A549 (cell line): ENCODE results near the gene CFAP157. TPM values are rescaled to one million over a fixed set of nuclear protein-coding genes. Genes with fewer than 3 reads are reported as not detected.
A peak's percentile ranks its signal among the peaks of the same experiment; 100 is the strongest.

ENCODE experiments used
- ATAC-seq, 2 experiments: fragments of 200-7000 bp in 1 of 2; fragments of >200 bp in 1 of 2; cut with Nextera tagmentation in 1 of 2; cut with Tn5 transposase in 1 of 2; 3 replicates each; pipeline versions ENCODE4 v1.8.0 to v1.9.1; 2018 to 2020; ENCODE audit warnings: mild to moderate bottlenecking in 1 of 2, moderate library complexity in 1 of 2
- CTCF ChIA-PET: fragments of 300-600 bp; sonication (Branson Sonifier 250); formaldehyde crosslinking; extraction: SDS; loops from one replicate; lab custom pipeline; 2021; ENCODE audit warnings: antibody characterized with exemption, inconsistent platforms; lab: Yijun Ruan, JAX
- POLR2A ChIA-PET: fragments of 350-600 bp; formaldehyde crosslinking; extraction: SDS; loops from one replicate; lab custom pipeline; 2021; ENCODE audit warnings: antibody characterized with exemption, inconsistent platforms; lab: Yijun Ruan, JAX
- DNase-seq, 2 experiments: peaks; one replicate each; pipeline versions ENCODE4 v3.0.0 to v3.0.0-alpha.2; 2011 to 2016; ENCODE audit warnings: low read depth in 1 of 2, low spot score in 1 of 2
- FAIRE-seq: peaks from 2 replicates; lab custom pipeline; 2011; peaks lifted over from hg19 to GRCh38; lab: Jason Lieb, UNC
- H3K27ac ChIP-seq, 2 experiments: fragments of >200 bp; sonication (Bioruptor Twin); formaldehyde crosslinking; 3 replicates each; pipeline ENCODE4 v1.5.1; 2016 to 2017
- H3K4me1 ChIP-seq: fragments of >200 bp; sonication (Bioruptor Twin); formaldehyde crosslinking; 3 replicates; pipeline ENCODE4 v1.6.1; 2016
- H3K4me2 ChIP-seq: fragments of >200 bp; sonication (Bioruptor Twin); formaldehyde crosslinking; 3 replicates; pipeline ENCODE4 v1.6.1; 2016
- H3K4me3 ChIP-seq: fragments of >200 bp; sonication (Bioruptor Twin); formaldehyde crosslinking; 3 replicates; pipeline ENCODE4 v1.5.1; 2016
- H3K9me3 ChIP-seq: fragments of >200 bp; sonication (Bioruptor Twin); formaldehyde crosslinking; 3 replicates; pipeline ENCODE4 v1.6.1; 2016
- EP300 ChIP-seq, 2 experiments: fragments of >200 bp; sonication (Bioruptor Twin); formaldehyde crosslinking; IDR thresholded peaks; 2 replicates in 1 of 2; 3 replicates in 1 of 2; pipeline ENCODE4 v1.6.1; 2016 to 2017
- ESRRA ChIP-seq: fragments of 150-350 bp; IDR thresholded peaks from 2 replicates; pipeline ENCODE4 v1.6.1; 2014; ENCODE audit warnings: mild to moderate bottlenecking, low read length, borderline replicate concordance
- HDAC2 ChIP-seq: fragments of 200-600 bp; sonication (generic); IDR thresholded peaks from 2 replicates; pipeline ENCODE4 v1.6.1; 2016
- JUN ChIP-seq, 2 experiments: fragments of >200 bp; sonication (Bioruptor Twin); formaldehyde crosslinking; IDR thresholded peaks; 2 replicates in 1 of 2; 3 replicates in 1 of 2; pipeline ENCODE4 v1.6.1; 2016 to 2017
- JUNB ChIP-seq: fragments of >200 bp; sonication (Bioruptor Twin); formaldehyde crosslinking; IDR thresholded peaks from 2 replicates; pipeline ENCODE4 v1.6.1; 2016
- KDM1A ChIP-seq: fragments of 200-600 bp; sonication (generic); IDR thresholded peaks from 2 replicates; pipeline ENCODE4 v1.6.1; 2016; ENCODE audit warnings: low read depth, mild to moderate bottlenecking
- MAZ ChIP-seq: fragments of 150-350 bp; IDR thresholded peaks from 2 replicates; pipeline ENCODE4 v1.6.1; 2014; ENCODE audit warnings: antibody characterized with exemption, low read depth, low read length, borderline replicate concordance
- MYC ChIP-seq: IDR thresholded peaks from 2 replicates; pipeline ENCODE4 v1.6.1; 2012; ENCODE audit warnings: mild to moderate bottlenecking, inconsistent platforms, low read length, improper control_type of control experiment, borderline replicate concordance
- NFE2L2 ChIP-seq: fragments of 150-350 bp; conservative IDR thresholded peaks from 2 replicates; pipeline ENCODE4 v1.6.1; 2014; ENCODE audit warnings: low read length
- NR3C1 ChIP-seq: fragments of >200 bp; sonication (Bioruptor Twin); formaldehyde crosslinking; IDR thresholded peaks from 3 replicates; pipeline ENCODE4 v1.6.1; 2017
- SMC3 ChIP-seq: fragments of >200 bp; sonication (Bioruptor Twin); formaldehyde crosslinking; IDR thresholded peaks from 3 replicates; pipeline ENCODE4 v1.6.1; 2018; ENCODE audit warnings: inconsistent platforms
- WGBS: methylation state at CpG from one replicate; pipeline ENCODE4 v1.1.6; 2017; ENCODE audit errors: missing lambda C conversion rate; 5-methylcytosine and 5-hydroxymethylcytosine counted together
- polyA plus RNA-seq, 4 experiments: library from polyadenylated mRNA; depleted of rRNA in 3 of 4; stranded (reverse); fragments of >200 nt; fragmentation: RNase III in 1 of 4; extraction: RNeasy Plus Mini Kit Qiagen cat#74134 plus additional on column Dnase treatment in 1 of 4; gene quantifications; 2 replicates in 3 of 4; 3 replicates in 1 of 4; pipeline ENCODE4 v1.2.3, GENCODE V29; 2011 to 2017
- TF ChIP-seq, protein P1 (sequence below): fragments of >200 bp; sonication (Bioruptor Twin); formaldehyde crosslinking; IDR thresholded peaks from 3 replicates; pipeline ENCODE4 v1.6.1; 2016
- TF ChIP-seq, protein P2 (sequence below): fragments of >200 bp; sonication (Bioruptor Twin); formaldehyde crosslinking; IDR thresholded peaks from 3 replicates; pipeline ENCODE4 v1.5.1; 2016
- TF ChIP-seq, protein P3 (sequence below): fragments of 150-350 bp; IDR thresholded peaks from 2 replicates; pipeline ENCODE4 v1.6.1; 2014; ENCODE audit warnings: low read depth, mild to moderate bottlenecking, low read length
- TF ChIP-seq, protein P4 (sequence below): fragments of 250-450 bp; sonication (Bioruptor Pico); IDR thresholded peaks from 2 replicates; pipeline ENCODE4 v1.5.0; 2021; ENCODE audit warnings: mild to moderate bottlenecking, moderate library complexity, borderline replicate concordance
- TF ChIP-seq, protein P5 (sequence below): IDR thresholded peaks from 2 replicates; pipeline ENCODE4 v1.6.1; 2012
- TF ChIP-seq, protein P6 (sequence below): fragments of 200-600 bp; sonication (generic); IDR thresholded peaks from 2 replicates; pipeline ENCODE4 v1.6.1; 2016; ENCODE audit warnings: antibody characterized with exemption, mild to moderate bottlenecking, moderate library complexity

CFAP157 gene
- polyA plus RNA-seq, 2 of the 4 experiments (the other 2 are of a cell fraction), result 0.04 TPM

DNA sequence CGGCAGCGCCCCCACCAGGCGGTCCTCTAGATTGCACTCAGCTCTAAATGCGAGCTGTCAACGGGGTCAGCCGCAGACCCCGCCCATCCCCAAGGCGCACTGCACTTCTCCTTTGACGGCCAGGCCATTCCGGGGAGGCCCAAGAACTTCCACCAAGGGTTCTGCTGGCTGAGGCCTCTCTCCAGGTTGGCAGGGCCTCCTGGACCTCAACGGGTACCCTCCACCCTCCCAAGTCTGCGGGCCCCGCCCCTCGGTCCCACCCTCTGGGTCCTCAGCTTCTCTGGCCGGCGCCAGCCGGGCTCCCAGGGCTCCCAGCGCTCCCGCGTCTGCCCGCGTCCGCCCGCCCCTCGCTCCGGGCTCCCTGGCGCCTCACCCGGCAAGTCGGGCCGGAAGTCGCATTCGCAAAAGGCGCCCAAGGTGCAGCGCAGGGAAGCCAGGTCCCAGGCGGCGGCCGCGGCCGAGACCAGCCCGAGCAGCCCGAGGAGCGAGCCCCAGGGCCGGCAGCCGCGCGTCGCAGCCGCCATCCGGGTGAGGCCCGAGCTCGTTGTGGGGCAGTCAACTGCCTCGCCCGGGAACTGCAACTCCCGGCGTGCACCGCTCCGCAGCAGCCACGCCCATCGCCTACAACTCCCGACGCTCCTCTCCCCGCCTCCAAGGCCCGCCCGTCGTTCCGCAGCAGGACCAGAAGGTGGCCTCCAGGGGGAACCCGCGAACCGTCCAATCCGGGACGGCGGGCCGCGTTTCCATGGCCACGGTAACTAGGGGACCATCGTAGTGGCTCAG is 28.1 kb downstream of the CFAP157 start, which contains the start of gene TOR2A (continued):
- TF ChIP-seq MYC (peak; percentile 62; the same call in 1 of the 2 replicates), JUN (IDR thresholded peaks at IDR 0.05) (peak; percentile 29 to 76; a peak in 2 of 5 replicates), KDM1A (no peak), HDAC2 (no peak)
- TF ChIP-seq, protein P1, sequence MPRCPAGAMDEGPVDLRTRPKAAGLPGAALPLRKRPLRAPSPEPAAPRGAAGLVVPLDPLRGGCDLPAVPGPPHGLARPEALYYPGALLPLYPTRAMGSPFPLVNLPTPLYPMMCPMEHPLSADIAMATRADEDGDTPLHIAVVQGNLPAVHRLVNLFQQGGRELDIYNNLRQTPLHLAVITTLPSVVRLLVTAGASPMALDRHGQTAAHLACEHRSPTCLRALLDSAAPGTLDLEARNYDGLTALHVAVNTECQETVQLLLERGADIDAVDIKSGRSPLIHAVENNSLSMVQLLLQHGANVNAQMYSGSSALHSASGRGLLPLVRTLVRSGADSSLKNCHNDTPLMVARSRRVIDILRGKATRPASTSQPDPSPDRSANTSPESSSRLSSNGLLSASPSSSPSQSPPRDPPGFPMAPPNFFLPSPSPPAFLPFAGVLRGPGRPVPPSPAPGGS, result 0 out of 3 replicates have a peak, but pooled peaks have one; percentile 42
- TF ChIP-seq, protein P2, sequence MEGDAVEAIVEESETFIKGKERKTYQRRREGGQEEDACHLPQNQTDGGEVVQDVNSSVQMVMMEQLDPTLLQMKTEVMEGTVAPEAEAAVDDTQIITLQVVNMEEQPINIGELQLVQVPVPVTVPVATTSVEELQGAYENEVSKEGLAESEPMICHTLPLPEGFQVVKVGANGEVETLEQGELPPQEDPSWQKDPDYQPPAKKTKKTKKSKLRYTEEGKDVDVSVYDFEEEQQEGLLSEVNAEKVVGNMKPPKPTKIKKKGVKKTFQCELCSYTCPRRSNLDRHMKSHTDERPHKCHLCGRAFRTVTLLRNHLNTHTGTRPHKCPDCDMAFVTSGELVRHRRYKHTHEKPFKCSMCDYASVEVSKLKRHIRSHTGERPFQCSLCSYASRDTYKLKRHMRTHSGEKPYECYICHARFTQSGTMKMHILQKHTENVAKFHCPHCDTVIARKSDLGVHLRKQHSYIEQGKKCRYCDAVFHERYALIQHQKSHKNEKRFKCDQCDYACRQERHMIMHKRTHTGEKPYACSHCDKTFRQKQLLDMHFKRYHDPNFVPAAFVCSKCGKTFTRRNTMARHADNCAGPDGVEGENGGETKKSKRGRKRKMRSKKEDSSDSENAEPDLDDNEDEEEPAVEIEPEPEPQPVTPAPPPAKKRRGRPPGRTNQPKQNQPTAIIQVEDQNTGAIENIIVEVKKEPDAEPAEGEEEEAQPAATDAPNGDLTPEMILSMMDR, result peak; percentile 90
- TF ChIP-seq, protein P3, sequence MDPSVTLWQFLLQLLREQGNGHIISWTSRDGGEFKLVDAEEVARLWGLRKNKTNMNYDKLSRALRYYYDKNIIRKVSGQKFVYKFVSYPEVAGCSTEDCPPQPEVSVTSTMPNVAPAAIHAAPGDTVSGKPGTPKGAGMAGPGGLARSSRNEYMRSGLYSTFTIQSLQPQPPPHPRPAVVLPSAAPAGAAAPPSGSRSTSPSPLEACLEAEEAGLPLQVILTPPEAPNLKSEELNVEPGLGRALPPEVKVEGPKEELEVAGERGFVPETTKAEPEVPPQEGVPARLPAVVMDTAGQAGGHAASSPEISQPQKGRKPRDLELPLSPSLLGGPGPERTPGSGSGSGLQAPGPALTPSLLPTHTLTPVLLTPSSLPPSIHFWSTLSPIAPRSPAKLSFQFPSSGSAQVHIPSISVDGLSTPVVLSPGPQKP, result no peak
- TF ChIP-seq, protein P4, sequence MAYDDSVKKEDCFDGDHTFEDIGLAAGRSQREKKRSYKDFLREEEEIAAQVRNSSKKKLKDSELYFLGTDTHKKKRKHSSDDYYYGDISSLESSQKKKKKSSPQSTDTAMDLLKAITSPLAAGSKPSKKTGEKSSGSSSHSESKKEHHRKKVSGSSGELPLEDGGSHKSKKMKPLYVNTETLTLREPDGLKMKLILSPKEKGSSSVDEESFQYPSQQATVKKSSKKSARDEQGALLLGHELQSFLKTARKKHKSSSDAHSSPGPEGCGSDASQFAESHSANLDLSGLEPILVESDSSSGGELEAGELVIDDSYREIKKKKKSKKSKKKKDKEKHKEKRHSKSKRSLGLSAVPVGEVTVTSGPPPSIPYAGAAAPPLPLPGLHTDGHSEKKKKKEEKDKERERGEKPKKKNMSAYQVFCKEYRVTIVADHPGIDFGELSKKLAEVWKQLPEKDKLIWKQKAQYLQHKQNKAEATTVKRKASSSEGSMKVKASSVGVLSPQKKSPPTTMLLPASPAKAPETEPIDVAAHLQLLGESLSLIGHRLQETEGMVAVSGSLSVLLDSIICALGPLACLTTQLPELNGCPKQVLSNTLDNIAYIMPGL, result no peak

DNA sequence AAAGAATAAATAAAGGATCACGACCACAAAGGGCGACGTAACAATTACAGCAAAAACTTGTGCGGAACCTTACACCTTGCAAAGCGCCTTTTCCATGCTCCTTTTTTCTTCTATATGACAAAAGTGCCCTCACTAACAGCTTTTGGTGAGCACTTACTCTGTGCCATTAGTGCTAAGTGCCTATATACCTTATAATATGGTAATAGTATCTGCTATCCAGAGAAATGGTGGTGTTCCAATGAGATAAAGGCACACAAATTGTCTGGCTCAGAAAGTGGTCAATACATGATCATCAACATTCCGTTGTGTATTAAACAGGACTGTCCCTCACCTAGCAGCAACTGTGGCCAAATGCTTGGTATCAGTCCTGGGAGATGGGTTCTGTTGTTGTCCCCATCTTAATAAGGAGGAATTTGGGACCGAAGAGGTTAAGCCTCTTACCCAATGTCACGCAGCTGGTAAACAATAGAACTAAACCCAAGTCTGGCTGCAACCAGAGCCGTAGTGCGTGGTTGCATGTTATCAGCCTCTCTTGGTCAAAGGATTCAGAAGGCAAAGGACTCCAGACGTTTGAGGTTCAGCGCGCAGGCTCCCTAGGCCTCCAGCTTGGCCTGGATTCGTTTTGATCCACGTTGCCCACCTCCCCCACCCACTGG is 28.9 kb downstream of the CFAP157 start:
- peaks cover 19% of the 10 kb centered on the region for H3K4me1 ChIP-seq
- ATAC-seq, result no peak
- FAIRE-seq, result no peak
- POLR2A ChIA-PET, result interaction anchor here (0.9 to 2.0 kb wide), 8 partner anchors 20 to 285 kb away, joined by 3 to 12 read pairs (median 4); partner anchors contain the start of genes CDK9, LRSAM1, PTRH1 and RPL12
- 25% methylated on average over 15 of the region's 15 CpGs for WGBS
- no peak overlapping the region for H3K4me3 ChIP-seq
- H3K4me2 ChIP-seq, result peak overlapping the region; percentile 39
- no peak overlapping the region for H3K27ac ChIP-seq
- no peaks in the 10 kb centered on the region for H3K9me3 ChIP-seq
- no peak for DNase-seq
- TF ChIP-seq JUNB (no peak), SMC3 (peak; percentile 2; the same call in 1 of the 3 replicates), EP300 (IDR thresholded peaks at IDR 0.05) (no peak)
- TF ChIP-seq, protein P5, sequence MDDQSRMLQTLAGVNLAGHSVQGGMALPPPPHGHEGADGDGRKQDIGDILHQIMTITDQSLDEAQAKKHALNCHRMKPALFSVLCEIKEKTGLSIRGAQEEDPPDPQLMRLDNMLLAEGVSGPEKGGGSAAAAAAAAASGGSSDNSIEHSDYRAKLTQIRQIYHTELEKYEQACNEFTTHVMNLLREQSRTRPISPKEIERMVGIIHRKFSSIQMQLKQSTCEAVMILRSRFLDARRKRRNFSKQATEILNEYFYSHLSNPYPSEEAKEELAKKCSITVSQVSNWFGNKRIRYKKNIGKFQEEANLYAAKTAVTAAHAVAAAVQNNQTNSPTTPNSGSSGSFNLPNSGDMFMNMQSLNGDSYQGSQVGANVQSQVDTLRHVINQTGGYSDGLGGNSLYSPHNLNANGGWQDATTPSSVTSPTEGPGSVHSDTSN, result no peak
- CTCF ChIA-PET, result interaction anchor here (0.6 to 15.7 kb wide), 58 partner anchors 11 to 535 kb away, joined by 3 to 243 read pairs (median 8); partner anchors contain the start of genes CDK9, CFAP157, PIP5KL1 and PTRH1

DNA sequence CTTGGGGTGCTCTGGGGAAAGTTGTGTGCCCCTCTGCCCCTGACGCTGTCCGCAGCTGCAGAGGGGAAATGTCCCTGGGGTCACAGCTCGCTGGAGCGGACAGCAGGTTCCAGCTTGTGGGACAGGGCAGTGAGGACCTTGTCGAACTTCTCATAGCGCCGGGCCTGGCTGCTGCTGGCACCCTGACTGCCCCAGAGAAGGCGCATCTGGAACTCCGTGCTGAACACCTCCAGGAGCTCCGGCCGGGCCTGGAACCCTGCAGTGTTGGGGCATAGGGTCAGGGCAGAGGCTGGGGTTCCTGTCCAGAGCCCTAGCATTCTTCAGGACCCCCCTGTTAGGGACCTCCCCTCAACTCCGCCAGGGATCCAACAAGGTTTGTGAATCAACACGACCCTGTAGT is 31.9 kb downstream of the CFAP157 start:
- Histone ChIP-seq H3K9me3 (no peaks in the 10 kb centered on the region), H3K27ac (no peak overlapping the region), H3K4me2 (no peak overlapping the region), H3K4me3 (no peak overlapping the region), H3K4me1 (peaks cover 39% of the 10 kb centered on the region)
- FAIRE-seq (no peak), DNase-seq (no peak), ATAC-seq (no peak)
- ChIA-PET CTCF (interaction anchor here (1.0 to 9.6 kb wide), 6 partner anchors 9 to 184 kb away, joined by 3 to 114 read pairs (median 4); partner anchors contain the start of gene CDK9), POLR2A (interaction anchor here (0.6 kb wide), 1 partner anchor 58 kb away, joined by 3 read pairs; no protein-coding TSS in a partner anchor)
- 78% methylated on average over 13 of the region's 13 CpGs for WGBS
- TF ChIP-seq MAZ, result no peak
- TF ChIP-seq, protein P4, result no peak
- no peak for TF ChIP-seq MYC
- no peak for TF ChIP-seq NR3C1
- TF ChIP-seq NFE2L2, result no peak
- TF ChIP-seq ESRRA, result no peak
- TF ChIP-seq, protein P6, sequence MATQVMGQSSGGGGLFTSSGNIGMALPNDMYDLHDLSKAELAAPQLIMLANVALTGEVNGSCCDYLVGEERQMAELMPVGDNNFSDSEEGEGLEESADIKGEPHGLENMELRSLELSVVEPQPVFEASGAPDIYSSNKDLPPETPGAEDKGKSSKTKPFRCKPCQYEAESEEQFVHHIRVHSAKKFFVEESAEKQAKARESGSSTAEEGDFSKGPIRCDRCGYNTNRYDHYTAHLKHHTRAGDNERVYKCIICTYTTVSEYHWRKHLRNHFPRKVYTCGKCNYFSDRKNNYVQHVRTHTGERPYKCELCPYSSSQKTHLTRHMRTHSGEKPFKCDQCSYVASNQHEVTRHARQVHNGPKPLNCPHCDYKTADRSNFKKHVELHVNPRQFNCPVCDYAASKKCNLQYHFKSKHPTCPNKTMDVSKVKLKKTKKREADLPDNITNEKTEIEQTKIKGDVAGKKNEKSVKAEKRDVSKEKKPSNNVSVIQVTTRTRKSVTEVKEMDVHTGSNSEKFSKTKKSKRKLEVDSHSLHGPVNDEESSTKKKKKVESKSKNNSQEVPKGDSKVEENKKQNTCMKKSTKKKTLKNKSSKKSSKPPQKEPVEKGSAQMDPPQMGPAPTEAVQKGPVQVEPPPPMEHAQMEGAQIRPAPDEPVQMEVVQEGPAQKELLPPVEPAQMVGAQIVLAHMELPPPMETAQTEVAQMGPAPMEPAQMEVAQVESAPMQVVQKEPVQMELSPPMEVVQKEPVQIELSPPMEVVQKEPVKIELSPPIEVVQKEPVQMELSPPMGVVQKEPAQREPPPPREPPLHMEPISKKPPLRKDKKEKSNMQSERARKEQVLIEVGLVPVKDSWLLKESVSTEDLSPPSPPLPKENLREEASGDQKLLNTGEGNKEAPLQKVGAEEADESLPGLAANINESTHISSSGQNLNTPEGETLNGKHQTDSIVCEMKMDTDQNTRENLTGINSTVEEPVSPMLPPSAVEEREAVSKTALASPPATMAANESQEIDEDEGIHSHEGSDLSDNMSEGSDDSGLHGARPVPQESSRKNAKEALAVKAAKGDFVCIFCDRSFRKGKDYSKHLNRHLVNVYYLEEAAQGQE, result no peak
